NK-92 (cell line): ENCODE measurements around the gene KIF1A.

Source experiments
- DNase-seq: peaks from one replicate; lab custom pipeline; 2025; ENCODE audit not compliant: unreplicated experiment; lab: John Stamatoyannopoulos, UW

Gene KIF1A

GRCh38 chr2:240819858-240820606 lies at the start of gene KIF1A:
TSS of gene KIF1A (minus strand) at chr2:240820219. CDS start at chr2:240797752, 22,467 bp downstream.
- DNase-seq = no peak

GRCh38 chr2:240869109-240869955 lies 49.3 kb upstream of the KIF1A start:
- no peak for DNase-seq

- DNase-seq = no peak
These were observed 48.5 kb upstream of the KIF1A start, which contains the start of gene AGXT for GRCh38 chr2:240868286-240869108. TSS of gene AGXT (plus strand) at chr2:240868824. CDS start at chr2:240868866, 42 bp downstream.

GRCh38 chr2:240865391-240865790 lies 45.4 kb upstream of the KIF1A start:
- DNase-seq = no peak

- DNase-seq = no peak
These were observed 44.5 kb upstream of the KIF1A start for GRCh38 chr2:240864475-240864874.

- DNase-seq = no peak
These were observed 41.5 kb upstream of the KIF1A start for GRCh38 chr2:240861547-240861946.

- no peak for DNase-seq
These were observed 38.9 kb upstream of the KIF1A start for GRCh38 chr2:240858871-240859270.

- DNase-seq = no peak
These were observed 38.3 kb upstream of the KIF1A start for GRCh38 chr2:240858321-240858720.

GRCh38 chr2:240857039-240858008 lies 37.3 kb upstream of the KIF1A start:
- no peak for DNase-seq

- DNase-seq = no peak
These were observed 36.3 kb upstream of the KIF1A start for GRCh38 chr2:240856151-240856980.

GRCh38 chr2:240855670-240856069 lies 35.7 kb upstream of the KIF1A start:
- no peak for DNase-seq

- DNase-seq = no peak
These were observed 32.8 kb upstream of the KIF1A start for GRCh38 chr2:240852671-240853314.

GRCh38 chr2:240851078-240851991 lies 31.3 kb upstream of the KIF1A start:
- DNase-seq = no peak

GRCh38 chr2:240850756-240851077 lies 30.7 kb upstream of the KIF1A start:
- DNase-seq = no peak

GRCh38 chr2:240850026-240850425 lies 30.0 kb upstream of the KIF1A start:
- DNase-seq = no peak

- DNase-seq = no peak
These were observed 29.1 kb upstream of the KIF1A start for GRCh38 chr2:240848900-240849680.

GRCh38 chr2:240847817-240848216 lies 27.8 kb upstream of the KIF1A start:
- DNase-seq = no peak
